Central memory CD8-positive, alpha-beta T cell (primary cell): Measurements from ENCODE around the gene PLXDC1.
A peak's percentile ranks its signal among the peaks of the same experiment; 100 is the strongest.
"Not testable (repeated sequence)": the region's sequence is repeated elsewhere in the genome, so short reads cannot be mapped to it uniquely, and the experiment has no call there.

ENCODE experiments used
- ATAC-seq: fragments of 150-1000 bp; cut with Tn5 transposase; replicated peaks from 2 replicates; pipeline ENCODE4 v1.10.0; 2022; ENCODE audit warnings: mild to moderate bottlenecking, moderate FRiP score, moderate number of reproducible peaks; ENCODE audit not compliant: poor library complexity, severe bottlenecking; ENCODE audit errors: extremely low read depth
- DNase-seq, 2 donors: peaks; one replicate each; pipeline ENCODE4 v3.0.0; 2021; ENCODE audit warnings: low spot score in 2 of 2
- H3K27ac Mint-ChIP-seq: one replicate; pipeline ENCODE4 v1.8.0; 2022; ENCODE audit warnings: low read depth, mild to moderate bottlenecking, moderate library complexity, mixed read lengths
- H3K27me3 Mint-ChIP-seq: one replicate; pipeline ENCODE4 v1.8.0; 2022; ENCODE audit warnings: mixed read lengths
- H3K36me3 Mint-ChIP-seq: one replicate; pipeline ENCODE4 v1.8.0; 2022; ENCODE audit warnings: mild to moderate bottlenecking, moderate library complexity, mixed read lengths; ENCODE audit not compliant: insufficient read depth
- H3K4me1 Mint-ChIP-seq: one replicate; pipeline ENCODE4 v1.8.0; 2022; ENCODE audit warnings: mixed read lengths
- H3K4me3 Mint-ChIP-seq: one replicate; pipeline ENCODE4 v1.8.0; 2022; ENCODE audit warnings: mild to moderate bottlenecking, moderate library complexity, mixed read lengths
- H3K9me3 Mint-ChIP-seq: one replicate; pipeline ENCODE4 v1.8.0; 2022; ENCODE audit warnings: mixed read lengths

Gene PLXDC1

GRCh38 chr17:39174920-39175694, 23.7 kb upstream of the PLXDC1 start:
- DNase-seq = peak; percentile 61 to 71
- Mint-ChIP-seq H3K36me3 (peaks cover 12% of the 10 kb centered on the region), H3K4me1 (peaks cover 13% of the 10 kb centered on the region), H3K27me3 (no peaks in the 10 kb centered on the region), H3K27ac (no peak overlapping the region), H3K4me3 (no peak overlapping the region), H3K9me3 (no peaks in the 10 kb centered on the region)
- ATAC-seq = peak; percentile 77

GRCh38 chr17:39173526-39174274, 22.3 kb upstream of the PLXDC1 start:
- Mint-ChIP-seq H3K9me3 (no peaks in the 10 kb centered on the region), H3K4me1 (peaks cover 13% of the 10 kb centered on the region), H3K27ac (no peak overlapping the region), H3K4me3 (no peak overlapping the region), H3K27me3 (no peaks in the 10 kb centered on the region), H3K36me3 (peaks cover 8% of the 10 kb centered on the region)
- no peak for DNase-seq
- no peak for ATAC-seq

- peak overlapping the region; percentile 41 for H3K27ac Mint-ChIP-seq
- peaks cover 8% of the 10 kb centered on the region for H3K36me3 Mint-ChIP-seq
Observed at GRCh38 chr17:39173080-39173479, 21.6 kb upstream of the PLXDC1 start.

DNA sequence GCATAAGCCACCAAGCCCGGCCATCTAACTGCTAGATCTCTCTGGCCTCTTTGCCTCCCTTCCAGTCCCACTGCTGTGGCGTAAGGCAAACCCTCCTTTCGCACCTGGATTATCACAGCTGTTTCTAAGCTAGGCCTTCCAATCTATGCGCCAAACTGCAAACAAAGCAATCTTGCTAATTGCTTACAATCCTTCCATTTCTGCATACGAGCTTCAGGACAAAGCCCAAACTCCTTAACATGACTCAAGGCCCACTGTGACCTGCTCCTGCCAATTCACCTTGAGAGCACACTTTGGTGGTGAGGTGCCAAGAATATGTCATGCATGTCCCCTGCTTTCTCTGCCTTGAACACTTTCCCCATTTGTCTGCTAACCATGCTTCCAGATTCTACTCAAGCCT, 20.5 kb upstream of the PLXDC1 start:
- DNase-seq = no peak
- H3K27ac Mint-ChIP-seq = no peak overlapping the region
- no peak overlapping the region for H3K4me3 Mint-ChIP-seq
- H3K9me3 Mint-ChIP-seq = no peaks in the 10 kb centered on the region
- peaks cover 5% of the 10 kb centered on the region for H3K36me3 Mint-ChIP-seq
- ATAC-seq = no peak
- peaks cover 23% of the 10 kb centered on the region for H3K4me1 Mint-ChIP-seq
- H3K27me3 Mint-ChIP-seq = no peaks in the 10 kb centered on the region

More at GRCh38 chr17:39173080-39173479, 21.6 kb upstream of the PLXDC1 start:
- DNase-seq (no peak), ATAC-seq (no peak)
- Mint-ChIP-seq H3K27me3 (no peaks in the 10 kb centered on the region), H3K4me1 (peaks cover 13% of the 10 kb centered on the region), H3K4me3 (no peak overlapping the region), H3K9me3 (no peaks in the 10 kb centered on the region)

DNA sequence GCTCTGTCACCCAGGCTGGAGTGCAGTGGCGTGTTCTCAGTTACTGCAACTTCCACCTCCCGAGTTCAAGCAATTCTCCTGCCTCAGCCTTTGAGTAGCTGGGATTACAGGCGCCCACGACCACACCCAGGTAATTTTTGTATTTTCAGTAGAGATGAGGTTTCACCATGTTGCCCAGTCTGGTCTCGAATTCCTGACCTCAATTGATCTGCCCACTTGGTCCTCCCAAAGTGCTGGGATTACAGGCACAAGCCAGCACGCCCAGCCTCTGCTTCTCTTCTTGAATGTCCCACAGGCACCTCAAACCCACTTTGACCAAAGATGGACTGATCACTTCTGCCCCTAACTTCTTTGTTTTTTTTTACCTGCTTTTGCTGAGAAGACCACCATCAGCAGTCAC, 19.1 kb upstream of the PLXDC1 start:
- Mint-ChIP-seq H3K4me1 (peaks cover 28% of the 10 kb centered on the region), H3K36me3 (no peaks in the 10 kb centered on the region), H3K4me3 (no peak overlapping the region), H3K9me3 (no peaks in the 10 kb centered on the region), H3K27ac (no peak overlapping the region), H3K27me3 (no peaks in the 10 kb centered on the region)
- ATAC-seq (no peak), DNase-seq (no peak)

GRCh38 chr17:39170109-39170508, 18.7 kb upstream of the PLXDC1 start:
- DNase-seq (no peak), ATAC-seq (no peak)
- H3K9me3 Mint-ChIP-seq = no peaks in the 10 kb centered on the region
- H3K4me3 Mint-ChIP-seq = no peak overlapping the region
- H3K4me1 Mint-ChIP-seq = peaks cover 29% of the 10 kb centered on the region
- H3K36me3 Mint-ChIP-seq = no peaks in the 10 kb centered on the region
- no peak overlapping the region for H3K27ac Mint-ChIP-seq
- H3K27me3 Mint-ChIP-seq = no peaks in the 10 kb centered on the region

GRCh38 chr17:39169518-39169917, 18.1 kb upstream of the PLXDC1 start:
- Mint-ChIP-seq H3K4me3 (no peak overlapping the region), H3K36me3 (peaks cover 1% of the 10 kb centered on the region), H3K27me3 (no peaks in the 10 kb centered on the region), H3K4me1 (peaks cover 29% of the 10 kb centered on the region), H3K9me3 (no peaks in the 10 kb centered on the region), H3K27ac (no peak overlapping the region)
- DNase-seq = no peak
- ATAC-seq = no peak

DNA sequence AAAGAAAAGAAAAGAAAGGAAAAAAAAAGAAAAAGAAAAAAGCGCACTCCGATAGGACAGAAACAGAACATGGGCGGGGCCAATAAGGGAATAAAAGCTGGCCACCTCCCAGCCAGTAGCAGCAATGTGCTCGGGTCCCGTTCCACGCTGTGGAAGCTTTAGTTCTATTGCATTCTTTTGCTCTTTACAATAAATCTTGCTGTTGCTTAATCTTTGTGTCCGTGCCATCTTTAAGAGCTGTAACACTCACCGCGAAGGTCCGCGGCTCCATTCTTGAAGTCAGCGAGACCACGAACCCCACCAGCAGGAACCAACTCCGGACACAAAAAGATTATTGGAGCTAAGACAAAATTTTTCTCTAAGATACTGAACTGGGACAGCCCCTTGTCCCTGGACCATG, 17.7 kb upstream of the PLXDC1 start:
- ATAC-seq = no peak

GRCh38 chr17:39168503-39168902, 17.1 kb upstream of the PLXDC1 start:
- DNase-seq, ATAC-seq, H3K4me3 Mint-ChIP-seq, H3K27me3 Mint-ChIP-seq, H3K27ac Mint-ChIP-seq, H3K9me3 Mint-ChIP-seq, H3K36me3 Mint-ChIP-seq: not testable (repeated sequence)
- peaks cover 31% of the 10 kb centered on the region for H3K4me1 Mint-ChIP-seq

More for the DNA sequence above, 17.7 kb upstream of the PLXDC1 start:
- no peaks in the 10 kb centered on the region for H3K9me3 Mint-ChIP-seq
- H3K4me3 Mint-ChIP-seq = no peak overlapping the region
- no peak for DNase-seq
- H3K36me3 Mint-ChIP-seq = peaks cover 2% of the 10 kb centered on the region
- no peak overlapping the region for H3K27ac Mint-ChIP-seq
- H3K27me3 Mint-ChIP-seq = no peaks in the 10 kb centered on the region
- H3K4me1 Mint-ChIP-seq = peaks cover 31% of the 10 kb centered on the region

DNA sequence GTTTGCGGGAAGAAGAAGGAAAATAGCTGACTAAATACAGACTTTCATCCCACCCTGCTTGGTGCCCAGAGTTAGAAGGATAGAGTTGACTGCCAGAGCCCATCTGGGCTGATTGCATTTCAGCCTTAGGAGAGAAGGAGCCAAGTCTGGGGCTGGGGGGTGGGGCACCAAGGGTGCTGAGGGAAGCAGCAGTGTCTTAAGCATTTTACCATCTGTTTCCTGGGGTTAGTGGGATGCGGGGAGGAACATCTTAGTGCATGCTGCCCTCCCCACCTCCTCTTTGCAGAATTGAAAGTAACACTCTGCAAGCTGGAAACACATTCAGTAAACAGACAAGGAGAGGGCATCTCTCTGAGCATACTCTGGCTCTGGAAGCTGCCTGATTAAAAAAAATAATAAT, 16.0 kb upstream of the PLXDC1 start:
- H3K27ac Mint-ChIP-seq = peak overlapping the region; percentile 20
- peaks cover 31% of the 10 kb centered on the region for H3K4me1 Mint-ChIP-seq
- peak overlapping the region; percentile 85 for H3K4me3 Mint-ChIP-seq
- ATAC-seq (no peak), DNase-seq (no peak)
- H3K36me3 Mint-ChIP-seq = peaks cover 2% of the 10 kb centered on the region
- H3K27me3 Mint-ChIP-seq = no peaks in the 10 kb centered on the region
- H3K9me3 Mint-ChIP-seq = no peaks in the 10 kb centered on the region

GRCh38 chr17:39166437-39167335, 15.2 kb upstream of the PLXDC1 start:
- peaks cover 25% of the 10 kb centered on the region for H3K4me1 Mint-ChIP-seq
- peaks cover 2% of the 10 kb centered on the region for H3K36me3 Mint-ChIP-seq
- H3K27ac Mint-ChIP-seq = peak overlapping the region; percentile 20
- no peaks in the 10 kb centered on the region for H3K9me3 Mint-ChIP-seq
- ATAC-seq = no peak
- DNase-seq = no peak
- H3K27me3 Mint-ChIP-seq = no peaks in the 10 kb centered on the region
- H3K4me3 Mint-ChIP-seq = peak overlapping the region; percentile 85

- H3K9me3 Mint-ChIP-seq = no peaks in the 10 kb centered on the region
- no peak for ATAC-seq
- H3K4me1 Mint-ChIP-seq = peaks cover 25% of the 10 kb centered on the region
- peak within 1 kb of the TSS; percentile 73 for H3K27ac Mint-ChIP-seq
- no peak for DNase-seq
- H3K4me3 Mint-ChIP-seq = peak within 1 kb of the TSS; percentile 85
- peaks cover 2% of the 10 kb centered on the region for H3K36me3 Mint-ChIP-seq
- no peaks in the 10 kb centered on the region for H3K27me3 Mint-ChIP-seq
Observed at GRCh38 chr17:39165841-39166349, 14.5 kb upstream of the PLXDC1 start, which contains the start of gene ARL5C. Gene ARL5C, minus strand, starts transcription at chr17:39166161. Its CDS starts 401 bp downstream, at chr17:39165760.
